Panc1 (cell line): ENCODE results near the gene IL17REL. TPM values are rescaled to one million over a fixed set of nuclear protein-coding genes. Genes with fewer than 3 reads are reported as not detected.

Experiments used
- ATAC-seq: fragments of 200-7000 bp; cut with Tn5 transposase; 2 replicates; pipeline ENCODE4 v1.9.1; 2020; ENCODE audit warnings: mild to moderate bottlenecking, moderate library complexity
- BruUV-seq: library from RNA; stranded (reverse); fragments of 400-500 nt; replicated peaks from 2 replicates; lab custom pipeline; 2021; lab: Mats Ljungman, UMichigan
- CTCF ChIA-PET: fragments of 300-600 bp; sonication (Branson Sonifier 250); formaldehyde crosslinking; loops from one replicate; lab custom pipeline; 2022; ENCODE audit warnings: antibody characterized with exemption; lab: Charles Lee
- POLR2A ChIA-PET: fragments of 300-600 bp; sonication (Branson Sonifier 250); formaldehyde crosslinking; loops from one replicate; lab custom pipeline; 2022; ENCODE audit warnings: antibody characterized with exemption; lab: Charles Lee
- DNase-seq: peaks from one replicate; pipeline ENCODE4 v3.0.0-alpha.2; 2010; ENCODE audit warnings: low read depth, low spot score
- H3K27ac ChIP-seq: 2 replicates; pipeline ENCODE4 v1.5.1; 2011; ENCODE audit warnings: mild to moderate bottlenecking, low read length, inconsistent platforms
- H3K27me3 ChIP-seq: fragments of 200-500 bp; sonication (Bioruptor generic); 2 replicates; pipeline ENCODE4 v1.6.0; 2014; ENCODE audit warnings: low read length, inconsistent platforms; ENCODE audit not compliant: control insufficient read depth, insufficient read depth
- H3K36me3 ChIP-seq: fragments of 200-500 bp; sonication (Bioruptor generic); 2 replicates; pipeline ENCODE4 v1.5.1; 2014; ENCODE audit warnings: inconsistent platforms, mild to moderate bottlenecking, low read length, moderate library complexity; ENCODE audit not compliant: control insufficient read depth, insufficient read depth
- H3K4me1 ChIP-seq: 2 replicates; pipeline ENCODE4 v1.5.1; 2011; ENCODE audit warnings: inconsistent platforms, mild to moderate bottlenecking, low read length, moderate library complexity; ENCODE audit not compliant: control insufficient read depth, insufficient read depth
- H3K4me3 ChIP-seq, 2 experiments: 2 replicates each; pipeline ENCODE4 v1.5.1; 2011 to 2012; ENCODE audit warnings: low read depth in 2 of 2, low read length in 2 of 2, mild to moderate bottlenecking in 2 of 2, inconsistent platforms in 1 of 2, moderate library complexity in 1 of 2
- H3K9me3 ChIP-seq: fragments of 200-500 bp; sonication (Bioruptor generic); 2 replicates; pipeline ENCODE4 v1.5.1; 2014; ENCODE audit warnings: low read depth, mild to moderate bottlenecking, inconsistent platforms, low read length, moderate library complexity; ENCODE audit not compliant: control insufficient read depth, insufficient read depth
- CTCF ChIP-seq: fragments of 450-650 bp; IDR thresholded peaks from 2 replicates; pipeline ENCODE4 v1.5.1; 2017; ENCODE audit warnings: mild to moderate bottlenecking
- POLR2AphosphoS5 ChIP-seq: IDR thresholded peaks from 2 replicates; pipeline ENCODE4 v1.6.1; 2012; ENCODE audit warnings: mild to moderate bottlenecking, low read depth, low read length, moderate library complexity
- REST ChIP-seq, 2 experiments: IDR thresholded peaks; 2 replicates each; pipeline ENCODE4 v1.6.1; 2011 to 2012; ENCODE audit warnings: low read depth in 2 of 2, control low read depth in 1 of 2, low read length in 1 of 2, mild to moderate bottlenecking in 1 of 2, moderate library complexity in 1 of 2; ENCODE audit not compliant: insufficient read depth in 1 of 2
- SIN3A ChIP-seq: IDR thresholded peaks from 2 replicates; pipeline ENCODE4 v1.6.1; 2012; ENCODE audit warnings: low read depth, mild to moderate bottlenecking, low read length, moderate library complexity, borderline replicate concordance; ENCODE audit not compliant: insufficient read depth
- TCF7L2 ChIP-seq: IDR thresholded peaks from 2 replicates; pipeline ENCODE4 v1.6.1; 2011; ENCODE audit warnings: mild to moderate bottlenecking, low read depth, low read length, inconsistent platforms
- in situ Hi-C: cut with HindIII; loops from 2 replicates; pipeline ENCODE4 v1.10.0; 2016; ENCODE audit warnings: low sequenced_read_pairs, low pct_unique_long_range_greater_than_20kb
- intact Hi-C: fragments of 100-400 bp; cut with micrococcal nuclease; formaldehyde crosslinking; loops from one replicate; pipeline ENCODE4 v1.10.0; 2022; ENCODE audit not compliant: unreplicated experiment
- total RNA-seq: library from RNA; stranded (reverse); gene quantifications from one replicate; pipeline ENCODE4 v1.2.1, GENCODE V29; 2021; ENCODE audit not compliant: unreplicated experiment

The IL17REL gene
- total RNA-seq, 1 experiment from 2014 or later, result 0.82 TPM

GRCh38 chr22:49968831-49969661 lies 43.5 kb downstream of the IL17REL start:
- ChIA-PET POLR2A (no interaction called here), CTCF (interaction anchor here (1.1 kb wide), 1 partner anchor 61 kb away, joined by 3 read pairs; no protein-coding TSS in a partner anchor)
- peaks cover 56% of the 10 kb centered on the region for H3K4me1 ChIP-seq
- no peak overlapping the region for H3K27ac ChIP-seq
- H3K4me3 ChIP-seq, result no peak overlapping the region
- no peaks in the 10 kb centered on the region for H3K27me3 ChIP-seq
- ATAC-seq, result no peak
- in situ Hi-C loops, result no loop called here
- BruUV-seq, result no TSS peak
- TF ChIP-seq POLR2AphosphoS5 (no peak), CTCF (no peak), TCF7L2 (no peak), REST (IDR thresholded peaks at IDR 0.05; ENCODE audit: insufficient read depth in 1 of 2, low read depth in 2 of 2, low read length in 1 of 2) (no peak), SIN3A (no peak)
- DNase-seq, result no peak
- intact Hi-C loops, result no loop called here
- no peaks in the 10 kb centered on the region for H3K36me3 ChIP-seq
- no peaks in the 10 kb centered on the region for H3K9me3 ChIP-seq

GRCh38 chr22:49968313-49968830 lies 44.2 kb downstream of the IL17REL start:
- TF ChIP-seq CTCF (no peak), REST (IDR thresholded peaks at IDR 0.05; ENCODE audit: insufficient read depth in 1 of 2, low read depth in 2 of 2, low read length in 1 of 2) (no peak), TCF7L2 (no peak), SIN3A (no peak), POLR2AphosphoS5 (no peak)
- ChIA-PET CTCF (no interaction called here), POLR2A (no interaction called here)
- Histone ChIP-seq H3K4me3 (no peak overlapping the region), H3K27ac (no peak overlapping the region; the same call in 1 of the 2 replicates), H3K4me1 (peaks cover 63% of the 10 kb centered on the region), H3K27me3 (no peaks in the 10 kb centered on the region), H3K9me3 (no peaks in the 10 kb centered on the region), H3K36me3 (no peaks in the 10 kb centered on the region; the same call in 1 of the 2 replicates)
- DNase-seq (no peak), ATAC-seq (no peak)
- intact Hi-C loops (no loop called here), in situ Hi-C loops (no loop called here)
- BruUV-seq, result no TSS peak
